Measurements from ENCODE around the gene CALB2.
A peak's percentile ranks its signal among the peaks of the same experiment; 100 is the strongest.
"Not testable (repeated sequence)": the region's sequence is repeated elsewhere in the genome, so short reads cannot be mapped to it uniquely, and the experiment has no call there.

The CALB2 gene

GRCh38 chr16:71358464-71358998, at the start of gene CALB2:
Gene CALB2 (plus strand): TSS chr16:71358723. CDS start chr16:71358793, 70 bp downstream.
- Histone ChIP-seq H3K4me1 (ENCODE audit: control insufficient read depth in 1 of 2, insufficient read depth in 1 of 2, low read depth in 1 of 2, low read length in 1 of 2) (peaks cover 5% of the 10 kb centered on the region in 2 experiments), H3K4me3 (ENCODE audit: low read depth in 1 of 2, low read length in 1 of 2) (no peak within 1 kb of the TSS), H3K9me3 (no peaks in the 10 kb centered on the region), H3K27me3 (peaks cover 45% of the 10 kb centered on the region), H3K27ac (no peak within 1 kb of the TSS), H3K36me3 (no peaks in the 10 kb centered on the region)
- TF ChIP-seq CTCF (IDR thresholded peaks at IDR 0.05) = peak; percentile 69

GRCh38 chr16:71311553-71312158, 46.9 kb upstream of the CALB2 start:
- Histone ChIP-seq H3K27ac (no peak overlapping the region), H3K4me1 (ENCODE audit: control insufficient read depth in 1 of 2, insufficient read depth in 1 of 2, low read depth in 1 of 2, low read length in 1 of 2) (no peaks in the 10 kb centered on the region), H3K9me3 (no peaks in the 10 kb centered on the region), H3K27me3 (peaks cover 12% of the 10 kb centered on the region), H3K36me3 (no peaks in the 10 kb centered on the region), H3K4me3 (ENCODE audit: low read depth in 1 of 2, low read length in 1 of 2) (no peak overlapping the region)
- TF ChIP-seq CTCF (IDR thresholded peaks at IDR 0.05) = peak; percentile 55

GRCh38 chr16:71313591-71313990, 44.9 kb upstream of the CALB2 start:
- H3K27me3 ChIP-seq = peaks cover 12% of the 10 kb centered on the region
- H3K36me3 ChIP-seq; H3K4me1 ChIP-seq (ENCODE audit: control insufficient read depth in 1 of 2, insufficient read depth in 1 of 2, low read depth in 1 of 2, low read length in 1 of 2); H3K9me3 ChIP-seq; H3K4me3 ChIP-seq (ENCODE audit: low read depth in 1 of 2, low read length in 1 of 2); H3K27ac ChIP-seq: not testable (repeated sequence)

- peaks cover 12% of the 10 kb centered on the region for H3K27me3 ChIP-seq
- no peaks in the 10 kb centered on the region for H3K36me3 ChIP-seq
- H3K4me1 ChIP-seq (ENCODE audit: control insufficient read depth in 1 of 2, insufficient read depth in 1 of 2, low read depth in 1 of 2, low read length in 1 of 2) = no peaks in the 10 kb centered on the region
- TF ChIP-seq CTCF (IDR thresholded peaks at IDR 0.05) = no peak
- H3K9me3 ChIP-seq = no peaks in the 10 kb centered on the region
- H3K27ac ChIP-seq = no peak overlapping the region
- no peak overlapping the region for H3K4me3 ChIP-seq (ENCODE audit: low read depth in 1 of 2, low read length in 1 of 2)
These were observed 43.3 kb upstream of the CALB2 start for GRCh38 chr16:71315269-71315668.

GRCh38 chr16:71319999-71320398, 38.5 kb upstream of the CALB2 start:
- no peak overlapping the region for H3K4me3 ChIP-seq (ENCODE audit: low read depth in 1 of 2, low read length in 1 of 2)
- no peaks in the 10 kb centered on the region for H3K4me1 ChIP-seq (ENCODE audit: control insufficient read depth in 1 of 2, insufficient read depth in 1 of 2, low read depth in 1 of 2, low read length in 1 of 2)
- no peaks in the 10 kb centered on the region for H3K9me3 ChIP-seq
- H3K36me3 ChIP-seq = no peaks in the 10 kb centered on the region
- H3K27me3 ChIP-seq = no peaks in the 10 kb centered on the region
- TF ChIP-seq CTCF (IDR thresholded peaks at IDR 0.05) = no peak
- no peak overlapping the region for H3K27ac ChIP-seq

- TF ChIP-seq CTCF (IDR thresholded peaks at IDR 0.05) = no peak
- H3K36me3 ChIP-seq = no peaks in the 10 kb centered on the region
- H3K4me3 ChIP-seq (ENCODE audit: low read depth in 1 of 2, low read length in 1 of 2) = no peak overlapping the region
- no peaks in the 10 kb centered on the region for H3K27me3 ChIP-seq
- no peaks in the 10 kb centered on the region for H3K9me3 ChIP-seq
- no peak overlapping the region for H3K27ac ChIP-seq
- H3K4me1 ChIP-seq (ENCODE audit: control insufficient read depth in 1 of 2, insufficient read depth in 1 of 2, low read depth in 1 of 2, low read length in 1 of 2) = no peaks in the 10 kb centered on the region
These were observed 30.8 kb upstream of the CALB2 start for GRCh38 chr16:71327720-71328119.
